GM18868 (cell line): ENCODE measurements around the gene MSL3.

Experiments used
- ATAC-seq: cut with Tn5 transposase; IDR thresholded peaks from one replicate; pipeline ENCODE4 v1.9.1; 2021; ENCODE audit warnings: mild to moderate bottlenecking, moderate library complexity; ENCODE audit not compliant: unreplicated experiment

The MSL3 gene

DNA sequence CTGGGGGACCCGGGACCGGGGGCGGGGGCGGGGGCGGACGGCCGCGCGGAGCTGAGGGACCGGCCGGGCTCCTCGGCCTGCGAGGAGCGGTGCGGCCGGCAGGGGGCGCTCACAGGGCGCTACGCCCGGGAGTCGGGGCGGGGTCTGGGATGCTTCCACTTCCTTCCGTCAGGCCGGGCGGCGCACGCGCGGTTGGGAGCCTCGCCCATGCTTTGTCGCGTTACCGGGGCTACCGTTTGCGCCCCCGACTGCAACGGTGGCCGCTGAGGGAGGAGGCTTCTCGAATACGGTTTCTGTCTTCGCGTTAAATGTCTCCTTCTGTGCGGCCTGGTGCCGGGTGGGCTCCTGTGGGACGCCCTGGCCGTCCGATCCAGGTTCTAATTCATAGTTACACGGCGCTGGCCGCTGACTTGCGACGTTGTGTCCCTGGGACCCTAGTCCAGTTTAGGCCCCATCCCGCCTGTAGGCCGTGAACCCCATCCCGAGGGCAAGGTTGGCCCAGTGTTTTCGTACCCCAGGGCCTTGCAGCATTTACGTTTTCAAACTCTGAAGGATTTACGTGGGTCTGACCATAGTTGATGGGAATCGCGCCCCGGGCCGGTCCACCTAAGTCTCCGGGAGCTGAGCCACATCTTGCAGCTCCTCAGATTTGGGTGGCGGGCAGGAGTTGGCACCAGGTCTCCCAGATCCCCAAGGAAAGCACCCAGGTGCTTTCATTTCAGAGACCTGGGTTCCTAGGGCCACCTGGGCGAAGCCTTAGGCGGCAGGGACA is 549 bp downstream of the MSL3 start:
- ATAC-seq = peak; percentile 45

GRCh38 chrX:11759172-11759460 is 1.1 kb downstream of the MSL3 start:
- no peak for ATAC-seq

GRCh38 chrX:11759461-11760311 is 1.6 kb downstream of the MSL3 start:
- ATAC-seq = peak; percentile 69

DNA sequence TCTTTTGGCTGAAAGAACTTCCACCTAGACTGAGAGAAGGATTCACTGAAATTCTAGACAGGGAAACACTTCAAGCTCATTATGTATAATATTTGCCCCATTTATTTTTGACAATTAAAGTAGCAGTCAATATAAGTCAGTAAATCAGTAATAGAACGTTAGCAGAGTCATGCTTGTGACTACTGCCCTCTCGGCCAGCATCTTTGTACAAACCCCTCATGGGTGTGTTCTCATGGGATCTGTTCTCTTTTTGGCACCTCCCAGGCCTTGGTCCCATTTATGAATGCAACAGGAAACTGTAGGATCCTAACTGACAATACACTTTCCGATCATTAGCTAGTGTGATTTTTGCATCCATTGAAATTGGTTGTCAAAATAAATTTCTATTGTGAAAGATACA is 2.9 kb downstream of the MSL3 start:
- ATAC-seq = no peak

DNA sequence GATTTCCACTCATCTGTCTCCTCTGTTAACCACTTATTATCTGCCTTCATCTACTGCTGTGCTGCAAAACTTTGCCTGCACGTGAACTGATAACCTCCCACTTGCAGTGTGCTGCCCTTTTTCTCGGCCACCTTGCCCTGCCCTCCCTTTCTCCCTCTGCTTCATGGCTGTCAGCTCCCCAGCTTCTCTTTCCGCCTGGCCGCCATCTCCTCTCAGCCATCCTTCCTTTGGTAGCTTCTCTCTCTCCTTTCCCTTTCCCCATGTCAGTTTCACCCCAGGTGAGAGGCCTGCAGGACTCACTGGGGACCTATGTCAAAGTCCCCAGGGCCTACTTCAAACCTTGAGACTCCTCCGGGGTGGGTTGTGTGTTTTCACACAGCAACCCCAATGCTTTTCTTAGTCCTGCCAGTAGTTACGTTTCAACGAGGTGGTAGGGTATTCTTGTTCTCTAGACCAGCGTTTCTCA is 6.6 kb downstream of the MSL3 start:
- no peak for ATAC-seq

GRCh38 chrX:11765449-11765848 is 7.4 kb downstream of the MSL3 start:
- no peak for ATAC-seq

- no peak for ATAC-seq
These were observed 8.4 kb downstream of the MSL3 start for GRCh38 chrX:11766487-11766886.

DNA sequence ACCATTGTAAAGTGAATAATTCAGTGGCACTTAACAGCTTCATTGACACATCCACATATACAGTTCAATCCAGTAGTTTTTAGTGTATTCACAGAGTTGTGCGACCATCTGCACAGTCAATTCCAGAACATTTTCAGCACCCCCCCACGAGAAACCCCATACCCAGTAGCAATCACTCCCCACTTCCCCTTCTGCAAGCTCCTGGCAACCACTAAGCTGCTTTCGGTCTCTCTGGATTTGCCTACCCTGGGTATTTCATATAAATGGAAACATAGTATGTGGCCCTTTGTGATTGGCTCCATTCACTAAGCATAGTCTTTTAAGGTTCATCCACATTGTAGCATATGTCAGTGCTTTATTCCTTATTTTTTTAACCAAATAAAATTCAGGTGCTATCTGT is 10.0 kb downstream of the MSL3 start:
- ATAC-seq = peak; percentile 85

- peak; percentile 60 for ATAC-seq
These were observed 12.3 kb downstream of the MSL3 start for GRCh38 chrX:11770320-11770719.

DNA sequence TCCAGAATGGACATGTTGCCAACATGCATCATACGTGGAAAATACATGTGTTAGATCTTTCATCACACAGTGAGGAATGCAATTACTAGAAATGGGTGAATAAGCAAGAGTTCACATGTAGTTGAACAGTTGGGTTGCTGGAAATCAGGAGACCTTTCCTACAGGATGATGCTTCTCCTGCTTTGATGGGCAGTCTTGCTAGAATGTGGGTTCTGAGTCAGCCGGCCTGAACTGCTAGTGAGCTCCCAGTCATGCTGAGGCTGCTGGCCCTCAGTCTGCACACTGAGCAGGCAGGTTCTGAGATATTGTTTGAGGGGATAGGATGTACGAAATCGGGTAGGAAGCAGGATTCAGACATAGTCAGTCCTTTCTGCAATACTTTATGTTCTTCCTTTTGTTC is 20.2 kb downstream of the MSL3 start:
- no peak for ATAC-seq

GRCh38 chrX:11781133-11781532 is 23.1 kb downstream of the MSL3 start:
- no peak for ATAC-seq

GRCh38 chrX:11781734-11782370 is 23.8 kb downstream of the MSL3 start:
- ATAC-seq = no peak

- no peak for ATAC-seq
These were observed 26.5 kb downstream of the MSL3 start for GRCh38 chrX:11784543-11784942.

DNA sequence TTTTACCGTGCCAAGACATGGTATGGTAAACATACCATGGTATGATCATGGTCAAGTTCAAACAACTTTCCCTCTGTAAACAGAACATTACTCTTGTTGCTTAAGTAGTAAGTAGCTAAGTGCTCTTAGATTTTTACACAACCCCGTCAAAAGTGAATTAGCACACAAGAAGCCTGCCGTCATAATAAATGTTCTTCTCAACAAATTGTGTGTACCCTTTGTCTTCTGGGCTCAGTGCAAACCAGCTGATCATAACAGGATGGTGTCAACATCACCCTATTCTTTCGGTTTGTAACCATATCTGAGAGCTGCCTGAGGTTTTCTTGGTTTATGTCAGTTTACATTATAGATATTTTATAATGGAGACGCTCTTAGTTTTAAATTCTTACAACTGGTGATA is 28.8 kb downstream of the MSL3 start:
- no peak for ATAC-seq

DNA sequence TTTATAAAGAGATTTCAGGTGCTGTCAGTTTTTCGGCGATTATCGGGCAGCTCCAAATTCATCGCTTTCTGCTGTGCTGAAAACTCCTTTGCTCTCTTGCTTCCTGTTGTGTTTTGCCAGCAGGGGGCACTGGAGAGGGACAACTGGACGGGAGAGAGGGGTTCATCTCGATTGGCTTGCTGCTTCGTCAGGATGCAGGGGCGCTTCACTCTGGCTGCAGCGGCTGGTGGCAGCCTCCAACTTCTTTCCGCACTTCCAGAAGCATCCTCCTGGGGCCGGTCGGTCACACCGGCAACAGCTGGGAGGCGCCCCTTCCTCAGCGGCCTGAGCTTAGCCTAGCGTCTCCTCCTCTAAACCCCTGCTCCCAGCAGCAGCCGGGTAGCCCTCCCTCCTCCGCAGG is 29.5 kb downstream of the MSL3 start:
- ATAC-seq = no peak

GRCh38 chrX:11789809-11790208 is 31.8 kb downstream of the MSL3 start:
- ATAC-seq = peak; percentile 55

GRCh38 chrX:11791090-11791489 is 33.1 kb downstream of the MSL3 start:
- ATAC-seq = no peak

GRCh38 chrX:11791537-11791936 is 33.5 kb downstream of the MSL3 start:
- no peak for ATAC-seq

- peak; percentile 76 for ATAC-seq
These were observed 34.7 kb downstream of the MSL3 start for GRCh38 chrX:11792461-11793421.

DNA sequence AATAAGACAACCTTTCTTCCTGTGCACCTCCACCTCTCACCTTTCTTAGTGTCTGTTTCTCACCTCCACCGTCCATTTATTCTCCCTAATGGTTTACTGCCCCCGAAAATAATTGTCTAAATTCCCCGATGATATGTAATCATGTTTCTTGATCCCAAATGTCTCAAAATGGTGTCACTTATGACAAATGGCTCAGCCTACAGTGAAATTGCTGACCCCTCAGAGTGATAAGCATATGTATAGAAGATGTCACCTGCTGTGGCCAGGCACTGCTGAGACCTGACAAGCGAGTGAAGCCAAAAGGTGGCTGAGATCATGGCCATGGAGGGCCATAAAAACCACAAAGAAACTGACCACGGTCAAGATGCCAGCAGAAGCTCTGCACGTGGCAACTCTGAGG is 35.7 kb downstream of the MSL3 start:
- no peak for ATAC-seq

- no peak for ATAC-seq
These were observed 55.3 kb downstream of the MSL3 start for GRCh38 chrX:11813341-11813740.
